ENCODE measurements around the gene YKT6.

- TF ChIP-seq, protein P1, sequence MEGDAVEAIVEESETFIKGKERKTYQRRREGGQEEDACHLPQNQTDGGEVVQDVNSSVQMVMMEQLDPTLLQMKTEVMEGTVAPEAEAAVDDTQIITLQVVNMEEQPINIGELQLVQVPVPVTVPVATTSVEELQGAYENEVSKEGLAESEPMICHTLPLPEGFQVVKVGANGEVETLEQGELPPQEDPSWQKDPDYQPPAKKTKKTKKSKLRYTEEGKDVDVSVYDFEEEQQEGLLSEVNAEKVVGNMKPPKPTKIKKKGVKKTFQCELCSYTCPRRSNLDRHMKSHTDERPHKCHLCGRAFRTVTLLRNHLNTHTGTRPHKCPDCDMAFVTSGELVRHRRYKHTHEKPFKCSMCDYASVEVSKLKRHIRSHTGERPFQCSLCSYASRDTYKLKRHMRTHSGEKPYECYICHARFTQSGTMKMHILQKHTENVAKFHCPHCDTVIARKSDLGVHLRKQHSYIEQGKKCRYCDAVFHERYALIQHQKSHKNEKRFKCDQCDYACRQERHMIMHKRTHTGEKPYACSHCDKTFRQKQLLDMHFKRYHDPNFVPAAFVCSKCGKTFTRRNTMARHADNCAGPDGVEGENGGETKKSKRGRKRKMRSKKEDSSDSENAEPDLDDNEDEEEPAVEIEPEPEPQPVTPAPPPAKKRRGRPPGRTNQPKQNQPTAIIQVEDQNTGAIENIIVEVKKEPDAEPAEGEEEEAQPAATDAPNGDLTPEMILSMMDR (IDR thresholded peaks at IDR 0.05), result no peak
- no peak for TF ChIP-seq POLR2A (IDR thresholded peaks at IDR 0.05)
Observed at GRCh38 chr7:44191171-44191570, 9.6 kb upstream of the YKT6 start.

Measured in testis (tissue), 2 donors.